Measurements from ENCODE around the gene MAP2K5.

MAP2K5 gene

GRCh38 chr15:67531379-67531914 lies 11.1 kb upstream of the MAP2K5 start:
- Histone ChIP-seq H3K9me3 (replicated peaks in 1 of 2; ENCODE audit: control insufficient read depth in 2 of 2, insufficient read depth in 1 of 2, low read depth in 1 of 2, low read length in 2 of 2) (no peaks in the 10 kb centered on the region), H3K14ac (ENCODE audit: low read length) (no peak overlapping the region), H2AFZ (ENCODE audit: low read length) (no peak overlapping the region), H3K36me3 (replicated peaks in 1 of 2; ENCODE audit: control insufficient read depth in 2 of 2, insufficient read depth in 2 of 2, low read length in 2 of 2) (peaks cover 0 to 14% of the 10 kb centered on the region in 2 donors), H3K4me3 (ENCODE audit: low read length in 2 of 2) (no peak overlapping the region), H3K4me2 (ENCODE audit: insufficient read depth, low read length, poor library complexity, severe bottlenecking) (no peak overlapping the region), H4K91ac (ENCODE audit: low read depth, low read length, poor library complexity) (no peak overlapping the region), H3K9ac (ENCODE audit: low read depth, low read length, poor library complexity) (no peak overlapping the region), H3K18ac (ENCODE audit: low read length) (no peak overlapping the region), H3K23ac (ENCODE audit: low read depth, low read length, poor library complexity) (no peak overlapping the region), H3K27ac (replicated peaks; ENCODE audit: low read length) (no peak overlapping the region), H2AK5ac (ENCODE audit: low read depth, low read length) (no peak overlapping the region), H2BK15ac (ENCODE audit: low read length) (no peak overlapping the region), H2BK120ac (ENCODE audit: low read depth, low read length) (no peak overlapping the region), H2BK12ac (ENCODE audit: low read length) (no peak overlapping the region), H3K4ac (ENCODE audit: low read length) (no peak overlapping the region), H3K4me1 (ENCODE audit: control insufficient read depth in 2 of 2, insufficient read depth in 1 of 2, low read depth in 1 of 2, low read length in 2 of 2) (no peaks in the 10 kb centered on the region), H3K79me1 (ENCODE audit: low read depth, low read length) (no peaks in the 10 kb centered on the region), H4K8ac (ENCODE audit: low read depth, low read length) (no peak overlapping the region), H3K27me3 (ENCODE audit: control insufficient read depth in 3 of 3, insufficient read depth in 3 of 3, low read depth in 1 of 3, low read length in 3 of 3) (no peaks in the 10 kb centered on the region), H2BK5ac (ENCODE audit: low read length) (no peak overlapping the region)
- no CpG with 5 or more reads among the region's 3 CpGs for WGBS, 2 donors (ENCODE audit: extremely low coverage in 2 of 2, insufficient read length in 2 of 2, insufficient replicate concordance in 1 of 2)
- no peak for DNase-seq (ENCODE audit: low spot score)

- Histone ChIP-seq H3K4me1 (ENCODE audit: control insufficient read depth in 2 of 2, insufficient read depth in 1 of 2, low read depth in 1 of 2, low read length in 2 of 2) (no peaks in the 10 kb centered on the region), H4K8ac (ENCODE audit: low read depth, low read length) (no peak overlapping the region), H4K91ac (ENCODE audit: low read depth, low read length, poor library complexity) (no peak overlapping the region), H2AFZ (ENCODE audit: low read length) (no peak overlapping the region), H2BK5ac (ENCODE audit: low read length) (no peak overlapping the region), H3K36me3 (replicated peaks in 1 of 2; ENCODE audit: control insufficient read depth in 2 of 2, insufficient read depth in 2 of 2, low read length in 2 of 2) (no peaks in the 10 kb centered on the region), H3K27me3 (ENCODE audit: control insufficient read depth in 3 of 3, insufficient read depth in 3 of 3, low read depth in 1 of 3, low read length in 3 of 3) (no peaks in the 10 kb centered on the region), H3K4ac (ENCODE audit: low read length) (no peak overlapping the region), H3K23ac (ENCODE audit: low read depth, low read length, poor library complexity) (no peak overlapping the region), H3K79me1 (ENCODE audit: low read depth, low read length) (no peaks in the 10 kb centered on the region), H3K27ac (replicated peaks; ENCODE audit: low read length) (no peak overlapping the region), H3K9ac (ENCODE audit: low read depth, low read length, poor library complexity) (no peak overlapping the region), H3K18ac (ENCODE audit: low read length) (no peak overlapping the region), H3K14ac (ENCODE audit: low read length) (no peak overlapping the region), H2BK15ac (ENCODE audit: low read length) (no peak overlapping the region), H3K4me2 (ENCODE audit: insufficient read depth, low read length, poor library complexity, severe bottlenecking) (no peak overlapping the region), H2AK5ac (ENCODE audit: low read depth, low read length) (no peak overlapping the region), H2BK120ac (ENCODE audit: low read depth, low read length) (no peak overlapping the region), H3K4me3 (ENCODE audit: low read length in 2 of 2) (no peak overlapping the region), H2BK12ac (ENCODE audit: low read length) (no peak overlapping the region), H3K9me3 (replicated peaks in 1 of 2; ENCODE audit: control insufficient read depth in 2 of 2, insufficient read depth in 1 of 2, low read depth in 1 of 2, low read length in 2 of 2) (no peaks in the 10 kb centered on the region)
- DNase-seq (ENCODE audit: low spot score), result no peak
- no CpG with 5 or more reads among the region's 1 CpG for WGBS, 2 donors (ENCODE audit: extremely low coverage in 2 of 2, insufficient read length in 2 of 2, insufficient replicate concordance in 1 of 2)
Observed at GRCh38 chr15:67533873-67534272, 8.6 kb upstream of the MAP2K5 start.

GRCh38 chr15:67534360-67534759 lies 8.1 kb upstream of the MAP2K5 start:
- no peak overlapping the region for H3K23ac ChIP-seq (ENCODE audit: low read depth, low read length, poor library complexity)
- H4K91ac ChIP-seq (ENCODE audit: low read depth, low read length, poor library complexity), result no peak overlapping the region
- no peak overlapping the region for H3K18ac ChIP-seq (ENCODE audit: low read length)
- H3K4me2 ChIP-seq (ENCODE audit: insufficient read depth, low read length, poor library complexity, severe bottlenecking), result no peak overlapping the region
- no peak overlapping the region for H3K9ac ChIP-seq (ENCODE audit: low read depth, low read length, poor library complexity)
- no peaks in the 10 kb centered on the region for H3K79me1 ChIP-seq (ENCODE audit: low read depth, low read length)
- H3K4me3 ChIP-seq (ENCODE audit: low read length in 2 of 2), result no peak overlapping the region
- H3K27ac ChIP-seq (replicated peaks; ENCODE audit: low read length), result no peak overlapping the region
- no peak overlapping the region for H2BK12ac ChIP-seq (ENCODE audit: low read length)
- no peak overlapping the region for H2BK15ac ChIP-seq (ENCODE audit: low read length)
- H3K4ac ChIP-seq (ENCODE audit: low read length), result no peak overlapping the region
- H3K4me1 ChIP-seq (ENCODE audit: control insufficient read depth in 2 of 2, insufficient read depth in 1 of 2, low read depth in 1 of 2, low read length in 2 of 2), result no peaks in the 10 kb centered on the region
- no peak overlapping the region for H2AK5ac ChIP-seq (ENCODE audit: low read depth, low read length)
- H2BK120ac ChIP-seq (ENCODE audit: low read depth, low read length), result no peak overlapping the region
- no peak overlapping the region for H3K14ac ChIP-seq (ENCODE audit: low read length)
- no CpG with 5 or more reads among the region's 1 CpG for WGBS, 2 donors (ENCODE audit: extremely low coverage in 2 of 2, insufficient read length in 2 of 2, insufficient replicate concordance in 1 of 2)
- no peak overlapping the region for H4K8ac ChIP-seq (ENCODE audit: low read depth, low read length)
- no peak overlapping the region for H2BK5ac ChIP-seq (ENCODE audit: low read length)
- no peak for DNase-seq (ENCODE audit: low spot score)
- no peaks in the 10 kb centered on the region for H3K27me3 ChIP-seq (ENCODE audit: control insufficient read depth in 3 of 3, insufficient read depth in 3 of 3, low read depth in 1 of 3, low read length in 3 of 3)
- H3K9me3 ChIP-seq (replicated peaks in 1 of 2; ENCODE audit: control insufficient read depth in 2 of 2, insufficient read depth in 1 of 2, low read depth in 1 of 2, low read length in 2 of 2), result no peaks in the 10 kb centered on the region
- no peak overlapping the region for H2AFZ ChIP-seq (ENCODE audit: low read length)
- H3K36me3 ChIP-seq (replicated peaks in 1 of 2; ENCODE audit: control insufficient read depth in 2 of 2, insufficient read depth in 2 of 2, low read length in 2 of 2), result no peaks in the 10 kb centered on the region

GRCh38 chr15:67537771-67538170 lies 4.7 kb upstream of the MAP2K5 start:
- H3K4me2 ChIP-seq (ENCODE audit: insufficient read depth, low read length, poor library complexity, severe bottlenecking), result no peak overlapping the region
- H3K4ac ChIP-seq (ENCODE audit: low read length), result no peak overlapping the region
- H3K79me1 ChIP-seq (ENCODE audit: low read depth, low read length), result peaks cover 4% of the 10 kb centered on the region
- no CpG with 5 or more reads among the region's 1 CpG for WGBS, 2 donors (ENCODE audit: extremely low coverage in 2 of 2, insufficient read length in 2 of 2, insufficient replicate concordance in 1 of 2)
- H4K91ac ChIP-seq (ENCODE audit: low read depth, low read length, poor library complexity), result no peak overlapping the region
- H2BK15ac ChIP-seq (ENCODE audit: low read length), result no peak overlapping the region
- no peaks in the 10 kb centered on the region for H3K9me3 ChIP-seq (replicated peaks in 1 of 2; ENCODE audit: control insufficient read depth in 2 of 2, insufficient read depth in 1 of 2, low read depth in 1 of 2, low read length in 2 of 2)
- no peak overlapping the region for H2AFZ ChIP-seq (ENCODE audit: low read length)
- no peak overlapping the region for H2BK5ac ChIP-seq (ENCODE audit: low read length)
- no peak overlapping the region for H3K27ac ChIP-seq (replicated peaks; ENCODE audit: low read length)
- no peak overlapping the region for H4K8ac ChIP-seq (ENCODE audit: low read depth, low read length)
- no peak overlapping the region for H2BK12ac ChIP-seq (ENCODE audit: low read length)
- H3K23ac ChIP-seq (ENCODE audit: low read depth, low read length, poor library complexity), result no peak overlapping the region
- H3K4me3 ChIP-seq (ENCODE audit: low read length in 2 of 2), result no peak overlapping the region
- no peak overlapping the region for H2BK120ac ChIP-seq (ENCODE audit: low read depth, low read length)
- peaks cover 0 to 3% of the 10 kb centered on the region in 2 donors for H3K4me1 ChIP-seq (ENCODE audit: control insufficient read depth in 2 of 2, insufficient read depth in 1 of 2, low read depth in 1 of 2, low read length in 2 of 2)
- no peak for DNase-seq (ENCODE audit: low spot score)
- H3K18ac ChIP-seq (ENCODE audit: low read length), result no peak overlapping the region
- no peaks in the 10 kb centered on the region for H3K27me3 ChIP-seq (ENCODE audit: control insufficient read depth in 3 of 3, insufficient read depth in 3 of 3, low read depth in 1 of 3, low read length in 3 of 3)
- H3K9ac ChIP-seq (ENCODE audit: low read depth, low read length, poor library complexity), result no peak overlapping the region
- H3K36me3 ChIP-seq (replicated peaks in 1 of 2; ENCODE audit: control insufficient read depth in 2 of 2, insufficient read depth in 2 of 2, low read length in 2 of 2), result no peaks in the 10 kb centered on the region
- no peak overlapping the region for H3K14ac ChIP-seq (ENCODE audit: low read length)
- no peak overlapping the region for H2AK5ac ChIP-seq (ENCODE audit: low read depth, low read length)

Measured in neuronal stem cell (in vitro differentiated cells).